Adrenal gland (tissue), 5 donors: Measurements from ENCODE around the gene SRGAP1.

Source experiments
- POLR2A ChIP-seq, 2 donors: fragments of 450-650 bp; IDR thresholded peaks; one replicate each; pipeline ENCODE4 v1.6.1; 2017; ENCODE audit warnings: antibody characterized with exemption in 2 of 2, mild to moderate bottlenecking in 2 of 2, moderate library complexity in 1 of 2
- TF ChIP-seq, protein P1 (sequence below), 6 experiments: fragments of 450-650 bp in 4 of 6; fragments of 200-600 bp in 2 of 6; sonication (generic) in 1 of 6; IDR thresholded peaks; 1 replicate in 5 of 6; 2 replicates in 1 of 6; pipeline versions ENCODE4 v1.5.1 to v1.8.0; 2016 to 2021; ENCODE audit warnings: antibody characterized with exemption in 6 of 6, mild to moderate bottlenecking in 2 of 6, moderate library complexity in 1 of 6
- donor health status: DM: no; HTN: no; CAD: no.

GRCh38 chr12:63843721-63844390 lies 644 bp upstream of the SRGAP1 start:
- TF ChIP-seq, protein P1, sequence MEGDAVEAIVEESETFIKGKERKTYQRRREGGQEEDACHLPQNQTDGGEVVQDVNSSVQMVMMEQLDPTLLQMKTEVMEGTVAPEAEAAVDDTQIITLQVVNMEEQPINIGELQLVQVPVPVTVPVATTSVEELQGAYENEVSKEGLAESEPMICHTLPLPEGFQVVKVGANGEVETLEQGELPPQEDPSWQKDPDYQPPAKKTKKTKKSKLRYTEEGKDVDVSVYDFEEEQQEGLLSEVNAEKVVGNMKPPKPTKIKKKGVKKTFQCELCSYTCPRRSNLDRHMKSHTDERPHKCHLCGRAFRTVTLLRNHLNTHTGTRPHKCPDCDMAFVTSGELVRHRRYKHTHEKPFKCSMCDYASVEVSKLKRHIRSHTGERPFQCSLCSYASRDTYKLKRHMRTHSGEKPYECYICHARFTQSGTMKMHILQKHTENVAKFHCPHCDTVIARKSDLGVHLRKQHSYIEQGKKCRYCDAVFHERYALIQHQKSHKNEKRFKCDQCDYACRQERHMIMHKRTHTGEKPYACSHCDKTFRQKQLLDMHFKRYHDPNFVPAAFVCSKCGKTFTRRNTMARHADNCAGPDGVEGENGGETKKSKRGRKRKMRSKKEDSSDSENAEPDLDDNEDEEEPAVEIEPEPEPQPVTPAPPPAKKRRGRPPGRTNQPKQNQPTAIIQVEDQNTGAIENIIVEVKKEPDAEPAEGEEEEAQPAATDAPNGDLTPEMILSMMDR (IDR thresholded peaks at IDR 0.05): peak; percentile 50 to 99 (median 88)
- TF ChIP-seq POLR2A (IDR thresholded peaks at IDR 0.05): peak; percentile 79
